ENCODE measurements around the gene CD109.

DNA sequence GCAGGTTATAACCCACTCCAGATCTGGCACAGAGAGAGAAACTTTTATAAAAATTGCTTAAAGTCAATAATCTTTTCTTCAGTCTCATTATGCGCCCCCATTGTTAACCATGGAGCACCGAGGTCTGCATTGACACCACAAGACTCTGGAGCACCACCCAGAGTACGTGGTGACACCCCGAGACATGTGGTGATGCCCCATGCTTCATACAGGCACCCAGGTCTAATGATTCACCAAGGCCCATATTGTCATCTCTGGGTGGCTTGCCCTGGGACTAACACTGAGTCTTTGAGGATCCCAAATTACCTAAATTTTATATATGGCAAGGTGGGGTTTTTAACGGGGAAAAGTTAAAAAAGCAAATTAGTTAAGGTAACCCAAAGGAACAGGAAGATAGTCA lies 31.1 kb downstream of the CD109 start:
- TF ChIP-seq CTCF (IDR thresholded peaks at IDR 0.05) (no peak), POLR2AphosphoS5 (IDR thresholded peaks at IDR 0.05) (no peak)
